Measurements from ENCODE around the gene SMURF2.

Gene SMURF2

GRCh38 chr17:64500862-64501765, 161.0 kb downstream of the SMURF2 start:
- DNase-seq, result no peak

GRCh38 chr17:64500487-64500859, 161.6 kb downstream of the SMURF2 start:
- DNase-seq, result no peak

GRCh38 chr17:64499805-64500486, 162.2 kb downstream of the SMURF2 start:
- no peak for DNase-seq

GRCh38 chr17:64498308-64499203, 163.6 kb downstream of the SMURF2 start:
- no peak for DNase-seq

- DNase-seq, result no peak
Observed at GRCh38 chr17:64497565-64498035, 164.5 kb downstream of the SMURF2 start.

- DNase-seq, result peak; percentile 97
Observed at GRCh38 chr17:64496786-64497564, 165.1 kb downstream of the SMURF2 start, which contains the start of gene POLG2. TSS of gene POLG2 (minus strand) at chr17:64497054. CDS start at chr17:64496968, 86 bp downstream.

GRCh38 chr17:64496348-64496785, 165.7 kb downstream of the SMURF2 start:
- no peak for DNase-seq

Measured in stimulated activated CD8-positive, alpha-beta memory T cell treated with anti-CD3 and anti-CD28 coated beads, Interleukin-4, amount 100 ng/mL, for 48 hours (primary cell).